Measurements from ENCODE around the gene SEMG2.

DNA sequence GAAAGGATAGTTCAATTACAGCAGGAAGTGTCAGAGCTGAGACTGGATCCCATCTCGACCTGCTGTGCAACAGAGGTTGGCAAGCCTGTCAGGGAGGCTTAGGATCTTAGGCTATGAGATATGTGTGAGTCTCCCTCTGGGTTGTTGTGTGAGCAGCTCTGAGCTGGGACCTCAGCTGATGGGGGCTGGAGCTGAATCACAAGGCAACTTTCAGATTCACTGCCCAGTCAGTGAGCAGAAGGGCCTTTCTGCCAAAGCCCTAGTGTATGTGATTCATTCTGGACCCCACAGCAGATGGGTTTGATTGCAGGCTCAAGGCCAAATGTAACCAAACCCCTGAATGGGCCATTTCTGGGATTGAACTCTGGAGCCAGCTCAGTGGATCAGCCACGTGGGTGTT lies 42.0 kb upstream of the SEMG2 start:
- TF ChIP-seq, protein P1, sequence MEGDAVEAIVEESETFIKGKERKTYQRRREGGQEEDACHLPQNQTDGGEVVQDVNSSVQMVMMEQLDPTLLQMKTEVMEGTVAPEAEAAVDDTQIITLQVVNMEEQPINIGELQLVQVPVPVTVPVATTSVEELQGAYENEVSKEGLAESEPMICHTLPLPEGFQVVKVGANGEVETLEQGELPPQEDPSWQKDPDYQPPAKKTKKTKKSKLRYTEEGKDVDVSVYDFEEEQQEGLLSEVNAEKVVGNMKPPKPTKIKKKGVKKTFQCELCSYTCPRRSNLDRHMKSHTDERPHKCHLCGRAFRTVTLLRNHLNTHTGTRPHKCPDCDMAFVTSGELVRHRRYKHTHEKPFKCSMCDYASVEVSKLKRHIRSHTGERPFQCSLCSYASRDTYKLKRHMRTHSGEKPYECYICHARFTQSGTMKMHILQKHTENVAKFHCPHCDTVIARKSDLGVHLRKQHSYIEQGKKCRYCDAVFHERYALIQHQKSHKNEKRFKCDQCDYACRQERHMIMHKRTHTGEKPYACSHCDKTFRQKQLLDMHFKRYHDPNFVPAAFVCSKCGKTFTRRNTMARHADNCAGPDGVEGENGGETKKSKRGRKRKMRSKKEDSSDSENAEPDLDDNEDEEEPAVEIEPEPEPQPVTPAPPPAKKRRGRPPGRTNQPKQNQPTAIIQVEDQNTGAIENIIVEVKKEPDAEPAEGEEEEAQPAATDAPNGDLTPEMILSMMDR (IDR thresholded peaks at IDR 0.05 in 2 of 3, conservative IDR thresholded peaks at IDR 0.05 in 1 of 3; ENCODE audit: control insufficient read depth in 2 of 3, extremely low read depth in 1 of 3, insufficient read depth in 1 of 3, low read depth in 3 of 3, low read length in 3 of 3) = no peak
- TF ChIP-seq, protein P2, sequence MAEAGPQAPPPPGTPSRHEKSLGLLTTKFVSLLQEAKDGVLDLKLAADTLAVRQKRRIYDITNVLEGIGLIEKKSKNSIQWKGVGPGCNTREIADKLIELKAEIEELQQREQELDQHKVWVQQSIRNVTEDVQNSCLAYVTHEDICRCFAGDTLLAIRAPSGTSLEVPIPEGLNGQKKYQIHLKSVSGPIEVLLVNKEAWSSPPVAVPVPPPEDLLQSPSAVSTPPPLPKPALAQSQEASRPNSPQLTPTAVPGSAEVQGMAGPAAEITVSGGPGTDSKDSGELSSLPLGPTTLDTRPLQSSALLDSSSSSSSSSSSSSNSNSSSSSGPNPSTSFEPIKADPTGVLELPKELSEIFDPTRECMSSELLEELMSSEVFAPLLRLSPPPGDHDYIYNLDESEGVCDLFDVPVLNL (IDR thresholded peaks at IDR 0.05; ENCODE audit: low read depth, low read length) = no peak
- no peak for TF ChIP-seq CREM (IDR thresholded peaks at IDR 0.05; ENCODE audit: low read depth)
- TF ChIP-seq RCOR1 (conservative IDR thresholded peaks at IDR 0.05; ENCODE audit: low read depth, low read length) = no peak
- no peak for TF ChIP-seq SP1 (IDR thresholded peaks at IDR 0.05; ENCODE audit: low read depth, low read length)
- TF ChIP-seq MEF2A (IDR thresholded peaks at IDR 0.05; ENCODE audit: insufficient read depth, low read depth, low read length) = no peak
- TF ChIP-seq MXI1 (IDR thresholded peaks at IDR 0.05; ENCODE audit: low read depth, low read length) = no peak

Data from GM12878 (cell line).